RWPE1 (cell line): Measurements from ENCODE around the gene VEGFD.

Experiments used
- CTCF ChIA-PET: fragments of 350-600 bp; sonication (Branson Sonifier 250); formaldehyde crosslinking; extraction: SDS; loops from one replicate; lab custom pipeline; 2021; lab: Yijun Ruan, JAX
- POLR2A ChIA-PET: fragments of 400-600 bp; formaldehyde crosslinking; extraction: SDS; loops from one replicate; lab custom pipeline; 2020; ENCODE audit warnings: antibody characterized with exemption; ENCODE audit not compliant: low non-redundant PET; lab: Yijun Ruan, JAX
- DNase-seq: peaks from one replicate; pipeline ENCODE4 v3.0.0; 2012; ENCODE audit warnings: low spot score
- H3K27ac ChIP-seq: fragments of 450-650 bp; 2 replicates; pipeline ENCODE4 v1.5.1; 2017
- TF ChIP-seq, protein P1 (sequence below): fragments of 450-650 bp; conservative IDR thresholded peaks from 2 replicates; pipeline ENCODE4 v1.5.1; 2017; ENCODE audit warnings: low read depth, mild to moderate bottlenecking

VEGFD gene

GRCh38 chrX:15350329-15350996 lies 33.8 kb downstream of the VEGFD start:
- no peak for DNase-seq
- no peak overlapping the region for H3K27ac ChIP-seq
- ChIA-PET CTCF (interaction anchor here (0.6 kb wide), 1 partner anchor 118 kb away, joined by 3 read pairs; no protein-coding TSS in a partner anchor), POLR2A (no interaction called here)
- TF ChIP-seq, protein P1, sequence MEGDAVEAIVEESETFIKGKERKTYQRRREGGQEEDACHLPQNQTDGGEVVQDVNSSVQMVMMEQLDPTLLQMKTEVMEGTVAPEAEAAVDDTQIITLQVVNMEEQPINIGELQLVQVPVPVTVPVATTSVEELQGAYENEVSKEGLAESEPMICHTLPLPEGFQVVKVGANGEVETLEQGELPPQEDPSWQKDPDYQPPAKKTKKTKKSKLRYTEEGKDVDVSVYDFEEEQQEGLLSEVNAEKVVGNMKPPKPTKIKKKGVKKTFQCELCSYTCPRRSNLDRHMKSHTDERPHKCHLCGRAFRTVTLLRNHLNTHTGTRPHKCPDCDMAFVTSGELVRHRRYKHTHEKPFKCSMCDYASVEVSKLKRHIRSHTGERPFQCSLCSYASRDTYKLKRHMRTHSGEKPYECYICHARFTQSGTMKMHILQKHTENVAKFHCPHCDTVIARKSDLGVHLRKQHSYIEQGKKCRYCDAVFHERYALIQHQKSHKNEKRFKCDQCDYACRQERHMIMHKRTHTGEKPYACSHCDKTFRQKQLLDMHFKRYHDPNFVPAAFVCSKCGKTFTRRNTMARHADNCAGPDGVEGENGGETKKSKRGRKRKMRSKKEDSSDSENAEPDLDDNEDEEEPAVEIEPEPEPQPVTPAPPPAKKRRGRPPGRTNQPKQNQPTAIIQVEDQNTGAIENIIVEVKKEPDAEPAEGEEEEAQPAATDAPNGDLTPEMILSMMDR: no peak

DNA sequence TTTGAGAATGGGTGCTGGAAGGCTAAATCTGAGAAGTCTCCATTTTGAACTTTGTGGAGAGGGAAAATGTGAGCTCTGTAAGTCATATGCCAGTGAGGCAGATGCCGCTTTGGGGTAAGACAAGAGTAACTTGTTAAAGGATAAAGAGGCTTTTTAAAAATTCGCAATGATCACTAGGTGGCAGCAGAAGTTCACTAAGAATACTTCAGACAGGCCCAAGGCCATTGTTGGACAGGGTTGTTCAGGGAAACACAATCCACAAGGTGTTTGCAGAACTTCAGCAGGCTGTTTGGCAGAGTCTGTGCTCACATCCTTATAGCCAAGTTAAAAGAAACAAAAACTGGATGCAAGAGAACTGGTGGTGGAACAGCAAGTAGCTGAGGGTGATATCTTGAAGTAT lies 35.2 kb downstream of the VEGFD start:
- no peak overlapping the region for H3K27ac ChIP-seq
- ChIA-PET POLR2A (no interaction called here), CTCF (interaction anchor here (0.8 to 1.0 kb wide), 2 partner anchors 118 to 223 kb away, joined by 3 to 4 read pairs; no protein-coding TSS in a partner anchor)
- TF ChIP-seq, protein P1: peak; percentile 54
- DNase-seq: peak; percentile 11

DNA sequence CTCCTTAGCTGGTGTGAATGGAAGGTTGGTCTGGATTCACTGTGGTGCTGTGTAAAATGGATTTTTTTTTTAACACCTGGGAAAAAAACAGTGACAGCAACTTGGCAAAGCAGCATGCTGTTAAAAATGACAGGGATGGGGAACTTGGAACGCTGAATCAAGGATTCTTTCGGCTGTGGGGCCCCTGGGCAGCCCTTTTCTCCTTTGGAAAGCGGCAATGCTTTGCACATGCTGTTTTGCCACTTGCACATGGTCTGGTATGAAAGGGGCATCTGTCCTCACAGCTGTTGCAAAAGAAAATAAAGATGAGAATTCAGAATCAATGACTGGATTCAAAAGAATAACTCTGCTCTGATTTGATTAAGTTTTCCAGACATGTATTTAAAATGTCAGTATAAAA lies 38.2 kb downstream of the VEGFD start:
- POLR2A ChIA-PET: no interaction called here
- no peak for DNase-seq
- TF ChIP-seq, protein P1: no peak
- CTCF ChIA-PET: no interaction called here
- H3K27ac ChIP-seq: no peak overlapping the region

- ChIA-PET POLR2A (no interaction called here), CTCF (no interaction called here)
- no peak overlapping the region for H3K27ac ChIP-seq
- TF ChIP-seq, protein P1: no peak
- DNase-seq: no peak
These were observed 40.1 kb downstream of the VEGFD start for GRCh38 chrX:15344106-15344505.

- TF ChIP-seq, protein P1: no peak
- ChIA-PET POLR2A (no interaction called here), CTCF (no interaction called here)
- H3K27ac ChIP-seq: no peak overlapping the region
- DNase-seq: no peak
These were observed 41.1 kb downstream of the VEGFD start for GRCh38 chrX:15343075-15343476.

DNA sequence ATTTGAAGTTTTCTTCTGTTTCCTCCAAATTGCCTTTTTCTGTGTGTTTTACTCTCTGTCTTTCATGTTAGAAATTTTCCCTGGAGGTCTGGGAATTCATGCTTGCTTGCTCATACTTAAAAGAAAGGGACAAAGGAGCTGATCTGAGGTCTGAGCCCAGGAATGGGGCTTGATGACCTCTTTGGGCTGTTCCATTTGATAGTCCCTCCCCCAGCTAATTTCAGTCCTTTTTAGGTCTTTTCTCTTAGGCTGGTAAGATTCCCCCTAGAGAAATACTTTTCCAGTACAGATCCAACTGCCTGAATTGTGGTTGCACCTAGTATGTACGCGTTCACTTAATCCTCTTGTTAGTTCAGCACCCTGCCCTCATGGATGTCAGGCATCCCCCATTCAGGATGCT lies 43.3 kb downstream of the VEGFD start:
- POLR2A ChIA-PET: no interaction called here
- no peak overlapping the region for H3K27ac ChIP-seq
- TF ChIP-seq, protein P1: no peak
- CTCF ChIA-PET: no interaction called here
- no peak for DNase-seq
